ENCODE data around the gene NCAM1. TPM values are rescaled to one million over a fixed set of nuclear protein-coding genes. Genes with fewer than 3 reads are reported as not detected.

The NCAM1 gene
- polyA plus RNA-seq, 1 donor (not counting 4 experiments of a cell fraction or from before 2014, with no cell fraction given) = 0.04 TPM

DNA sequence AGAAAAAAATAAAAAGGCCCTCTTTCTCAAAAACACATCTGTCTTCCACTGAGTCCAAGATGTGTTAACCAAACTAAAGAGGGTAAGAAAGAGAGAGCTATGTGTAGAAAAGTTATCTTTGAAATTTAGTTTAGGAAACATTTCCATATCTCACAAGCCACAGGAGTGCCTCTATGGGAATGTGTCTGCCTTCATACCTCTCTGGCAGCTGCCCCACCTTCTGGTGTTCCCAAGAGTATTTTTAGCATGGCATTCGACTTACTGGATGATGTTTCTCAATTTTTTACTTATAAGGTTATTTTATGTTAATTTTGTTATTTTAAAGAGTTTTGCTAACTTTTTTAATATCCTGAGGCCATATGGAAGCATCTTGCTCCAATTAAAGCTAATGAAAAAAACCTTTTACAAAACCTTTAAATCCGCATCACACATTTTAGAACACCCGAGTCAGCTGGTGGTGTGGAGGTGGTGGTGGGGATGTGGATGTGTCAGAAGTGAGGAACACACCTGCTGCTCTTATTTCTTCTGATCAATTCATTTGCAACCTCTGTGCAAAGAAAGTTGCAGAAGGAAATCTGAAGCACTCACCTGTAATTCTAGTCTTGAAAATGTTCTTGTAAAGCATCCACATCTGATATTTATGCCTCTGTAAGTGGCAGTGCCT is 112.2 kb downstream of the NCAM1 start:
- Histone ChIP-seq H3K9me3 (ENCODE audit: control insufficient read depth, low read depth, low read length) (no peaks in the 10 kb centered on the region), H3K36me3 (ENCODE audit: control insufficient read depth in 2 of 2, extremely low read depth in 1 of 2, insufficient read depth in 2 of 2, low read length in 2 of 2) (no peaks in the 10 kb centered on the region), H4K20me1 (ENCODE audit: control insufficient read depth, extremely low read depth, insufficient read depth, low read length) (no peaks in the 10 kb centered on the region), H3K4me3 (ENCODE audit: control insufficient read depth in 2 of 3, extremely low read depth in 1 of 3, insufficient read depth in 2 of 3, low read depth in 1 of 3, low read length in 3 of 3) (no peak overlapping the region), H3K27me3 (ENCODE audit: control insufficient read depth, extremely low read depth, insufficient read depth, low read length) (no peaks in the 10 kb centered on the region), H3K9me1 (ENCODE audit: control insufficient read depth, extremely low read depth, insufficient read depth, low read length) (no peaks in the 10 kb centered on the region), H3K27ac (ENCODE audit: control insufficient read depth, insufficient read depth, low read length) (no peak overlapping the region), H2AFZ (ENCODE audit: control insufficient read depth, low read length) (no peak overlapping the region), H3K4me2 (ENCODE audit: control insufficient read depth, extremely low read depth, insufficient read depth, low read depth, low read length) (no peak overlapping the region), H3K79me2 (ENCODE audit: control insufficient read depth, insufficient read depth, low read length) (no peaks in the 10 kb centered on the region), H3K4me1 (ENCODE audit: control insufficient read depth, extremely low read depth, insufficient read depth, low read length) (no peaks in the 10 kb centered on the region), H3K9ac (ENCODE audit: control insufficient read depth, extremely low read depth, insufficient read depth, low read length) (no peak overlapping the region)
- FAIRE-seq (no peak), DNase-seq (ENCODE audit: low read depth, low spot score) (no peak)
- TF ChIP-seq, protein P1, sequence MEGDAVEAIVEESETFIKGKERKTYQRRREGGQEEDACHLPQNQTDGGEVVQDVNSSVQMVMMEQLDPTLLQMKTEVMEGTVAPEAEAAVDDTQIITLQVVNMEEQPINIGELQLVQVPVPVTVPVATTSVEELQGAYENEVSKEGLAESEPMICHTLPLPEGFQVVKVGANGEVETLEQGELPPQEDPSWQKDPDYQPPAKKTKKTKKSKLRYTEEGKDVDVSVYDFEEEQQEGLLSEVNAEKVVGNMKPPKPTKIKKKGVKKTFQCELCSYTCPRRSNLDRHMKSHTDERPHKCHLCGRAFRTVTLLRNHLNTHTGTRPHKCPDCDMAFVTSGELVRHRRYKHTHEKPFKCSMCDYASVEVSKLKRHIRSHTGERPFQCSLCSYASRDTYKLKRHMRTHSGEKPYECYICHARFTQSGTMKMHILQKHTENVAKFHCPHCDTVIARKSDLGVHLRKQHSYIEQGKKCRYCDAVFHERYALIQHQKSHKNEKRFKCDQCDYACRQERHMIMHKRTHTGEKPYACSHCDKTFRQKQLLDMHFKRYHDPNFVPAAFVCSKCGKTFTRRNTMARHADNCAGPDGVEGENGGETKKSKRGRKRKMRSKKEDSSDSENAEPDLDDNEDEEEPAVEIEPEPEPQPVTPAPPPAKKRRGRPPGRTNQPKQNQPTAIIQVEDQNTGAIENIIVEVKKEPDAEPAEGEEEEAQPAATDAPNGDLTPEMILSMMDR (optimal IDR thresholded peaks at IDR 0.05 in 1 of 3, IDR thresholded peaks at IDR 0.05 in 1 of 3, conservative IDR thresholded peaks at IDR 0.05 in 1 of 3; ENCODE audit: extremely low read depth in 1 of 3, insufficient read depth in 2 of 3, low read length in 3 of 3) = no peak
- TF ChIP-seq EZH2 (IDR thresholded peaks at IDR 0.05; ENCODE audit: low read length) = no peak
- dilution Hi-C loops (cut with MboI; ENCODE audit: extremely low pct_ligation_motif_present, low sequenced_read_pairs) = no loop called here

DNA sequence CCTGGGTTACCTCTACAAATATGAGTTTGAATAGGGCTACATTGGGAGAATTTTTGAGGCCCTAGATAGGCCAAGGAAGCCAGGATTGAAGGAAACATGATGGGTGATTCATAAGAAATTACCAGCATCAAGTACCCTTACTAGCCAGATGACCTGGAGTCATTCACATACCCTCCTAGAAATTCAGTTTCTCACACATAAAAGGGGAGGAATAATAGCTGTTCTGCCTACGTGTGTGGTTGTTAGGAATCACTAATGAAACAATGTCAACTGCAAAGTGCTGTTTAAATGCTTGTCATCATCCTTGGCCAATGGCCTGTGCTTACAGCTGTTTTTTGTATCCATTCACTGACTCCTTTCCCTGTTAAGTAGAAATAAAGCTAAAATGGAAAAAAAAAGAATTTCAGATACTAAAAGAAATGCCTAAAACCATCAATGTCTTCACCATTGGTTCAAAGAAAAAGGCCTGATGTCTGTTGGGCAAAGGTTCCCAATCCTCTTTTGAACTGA is 114.4 kb downstream of the NCAM1 start:
- H3K79me2 ChIP-seq (ENCODE audit: control insufficient read depth, insufficient read depth, low read length) = no peaks in the 10 kb centered on the region
- FAIRE-seq (no peak), DNase-seq (ENCODE audit: low read depth, low spot score) (no peak)
- H3K9ac ChIP-seq (ENCODE audit: control insufficient read depth, extremely low read depth, insufficient read depth, low read length) = no peak overlapping the region
- no peaks in the 10 kb centered on the region for H3K36me3 ChIP-seq (ENCODE audit: control insufficient read depth in 2 of 2, extremely low read depth in 1 of 2, insufficient read depth in 2 of 2, low read length in 2 of 2)
- H3K4me2 ChIP-seq (ENCODE audit: control insufficient read depth, extremely low read depth, insufficient read depth, low read depth, low read length) = no peak overlapping the region
- H3K9me3 ChIP-seq (ENCODE audit: control insufficient read depth, low read depth, low read length) = no peaks in the 10 kb centered on the region
- H3K27ac ChIP-seq (ENCODE audit: control insufficient read depth, insufficient read depth, low read length) = no peak overlapping the region
- dilution Hi-C loops (cut with MboI; ENCODE audit: extremely low pct_ligation_motif_present, low sequenced_read_pairs) = no loop called here
- no peak overlapping the region for H2AFZ ChIP-seq (ENCODE audit: control insufficient read depth, low read length)
- TF ChIP-seq, protein P1 (optimal IDR thresholded peaks at IDR 0.05 in 1 of 3, IDR thresholded peaks at IDR 0.05 in 1 of 3, conservative IDR thresholded peaks at IDR 0.05 in 1 of 3; ENCODE audit: extremely low read depth in 1 of 3, insufficient read depth in 2 of 3, low read length in 3 of 3) = no peak
- TF ChIP-seq EZH2 (IDR thresholded peaks at IDR 0.05; ENCODE audit: low read length) = no peak
- H3K4me3 ChIP-seq (ENCODE audit: control insufficient read depth in 2 of 3, extremely low read depth in 1 of 3, insufficient read depth in 2 of 3, low read depth in 1 of 3, low read length in 3 of 3) = no peak overlapping the region
- no peaks in the 10 kb centered on the region for H3K9me1 ChIP-seq (ENCODE audit: control insufficient read depth, extremely low read depth, insufficient read depth, low read length)
- no peaks in the 10 kb centered on the region for H3K27me3 ChIP-seq (ENCODE audit: control insufficient read depth, extremely low read depth, insufficient read depth, low read length)
- H4K20me1 ChIP-seq (ENCODE audit: control insufficient read depth, extremely low read depth, insufficient read depth, low read length) = no peaks in the 10 kb centered on the region
- H3K4me1 ChIP-seq (ENCODE audit: control insufficient read depth, extremely low read depth, insufficient read depth, low read length) = no peaks in the 10 kb centered on the region
